Measurements from ENCODE around the gene GSTM4.

Gene GSTM4

GRCh38 chr1:109655615-109656519, at the start of gene GSTM4:
TSS of gene GSTM4 (plus strand) at chr1:109656099. CDS start at chr1:109656390, 291 bp downstream.
- no peak for DNase-seq (ENCODE audit: low read depth)

DNA sequence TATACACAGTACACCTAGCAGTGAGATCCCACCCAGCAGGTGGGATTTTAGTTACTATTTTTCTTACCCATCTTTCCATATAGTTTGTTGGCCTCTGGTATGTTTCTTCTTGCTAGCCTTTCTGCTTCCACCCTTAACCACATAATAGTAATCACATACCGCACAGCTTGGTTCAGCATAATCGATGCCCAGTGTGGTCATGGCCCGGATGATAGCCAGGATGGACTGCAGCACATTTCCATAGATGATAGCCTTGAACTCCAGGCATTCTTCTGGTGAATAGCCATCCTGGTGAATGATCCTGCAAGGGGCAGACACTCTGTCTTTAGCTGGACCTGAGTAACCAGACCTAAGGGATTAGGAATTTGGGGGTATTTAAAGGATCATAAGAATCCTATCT, 46.0 kb upstream of the GSTM4 start:
- no peak for DNase-seq (ENCODE audit: low read depth)

DNA sequence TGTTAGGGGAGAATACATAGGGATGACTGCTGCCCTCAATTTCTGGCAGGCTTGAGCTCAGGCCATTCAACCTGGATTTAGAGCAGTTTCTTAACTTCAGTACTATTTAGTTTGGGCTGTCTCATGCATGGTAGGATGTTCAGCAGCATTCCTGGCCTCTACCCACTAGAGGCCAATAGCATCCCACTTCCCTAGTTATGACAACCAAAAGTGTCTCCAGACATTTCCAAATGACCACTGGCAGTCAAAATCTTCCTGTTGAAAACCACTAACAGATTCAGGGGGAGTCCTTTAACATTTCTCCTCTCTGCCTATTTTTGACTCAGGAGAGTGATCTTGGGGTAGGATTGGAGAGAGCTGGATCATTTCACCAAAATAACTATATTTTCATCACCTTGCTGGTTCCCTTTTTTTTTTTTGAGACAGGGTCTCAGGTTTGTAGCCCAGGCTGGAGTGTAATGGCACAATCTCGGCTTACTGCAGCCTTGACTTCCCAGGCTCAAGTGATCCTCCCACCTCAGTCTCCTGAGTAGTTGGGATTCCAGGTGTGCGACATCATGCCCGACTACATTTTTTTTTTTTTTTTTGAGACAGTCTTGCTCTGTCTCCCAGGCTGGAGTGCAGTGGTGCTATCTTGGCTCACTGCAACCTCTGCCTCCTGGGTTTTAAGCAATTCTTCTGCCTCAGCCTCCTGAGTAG, 45.1 kb upstream of the GSTM4 start:
- DNase-seq (ENCODE audit: low read depth): no peak

- DNase-seq (ENCODE audit: low read depth): no peak
Measured at GRCh38 chr1:109611308-109611990, 44.5 kb upstream of the GSTM4 start.

GRCh38 chr1:109613361-109614147, 42.3 kb upstream of the GSTM4 start:
- peak; percentile 34 for DNase-seq (ENCODE audit: low read depth)

DNA sequence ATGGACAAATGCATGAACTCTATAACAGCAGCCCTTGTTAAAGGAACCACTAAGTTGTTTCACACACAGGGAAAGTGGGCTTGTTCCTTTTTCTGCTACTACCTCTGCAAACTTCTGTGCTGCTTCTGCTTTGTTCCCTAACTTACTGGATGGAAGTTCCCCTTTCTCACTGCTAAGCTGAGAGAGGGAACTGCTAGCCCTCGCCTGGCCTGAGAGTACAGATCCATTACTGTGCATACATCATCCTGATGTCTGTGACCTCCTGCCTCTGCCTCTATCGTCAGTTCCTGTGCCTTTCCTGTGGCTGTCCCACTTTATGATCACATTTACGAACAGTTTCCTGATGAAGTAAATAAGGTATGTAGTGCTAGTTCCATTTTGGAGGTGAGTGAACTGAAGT, 40.0 kb upstream of the GSTM4 start:
- DNase-seq (ENCODE audit: low read depth): no peak

DNA sequence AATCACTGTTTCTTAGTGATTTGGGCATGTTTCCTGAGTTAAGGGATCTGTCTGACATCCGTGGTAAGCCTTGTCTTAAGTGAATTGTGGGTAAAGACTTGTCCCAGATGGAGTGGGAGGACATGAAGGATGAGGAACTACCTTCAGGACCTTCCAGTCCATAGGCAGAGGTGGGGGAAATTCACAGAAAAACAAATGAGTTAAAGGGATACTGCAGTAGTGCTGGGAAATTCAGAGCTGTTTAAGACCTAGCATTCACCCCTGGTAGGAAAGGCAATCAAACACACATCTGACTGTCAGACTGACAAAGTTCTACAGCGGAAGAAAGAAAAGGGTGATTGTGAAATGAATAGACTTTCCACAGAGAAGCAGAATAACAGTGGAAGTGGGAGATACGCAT, 39.5 kb upstream of the GSTM4 start:
- DNase-seq (ENCODE audit: low read depth): no peak

GRCh38 chr1:109617291-109617801, 38.6 kb upstream of the GSTM4 start:
- DNase-seq (ENCODE audit: low read depth): peak; percentile 91

DNA sequence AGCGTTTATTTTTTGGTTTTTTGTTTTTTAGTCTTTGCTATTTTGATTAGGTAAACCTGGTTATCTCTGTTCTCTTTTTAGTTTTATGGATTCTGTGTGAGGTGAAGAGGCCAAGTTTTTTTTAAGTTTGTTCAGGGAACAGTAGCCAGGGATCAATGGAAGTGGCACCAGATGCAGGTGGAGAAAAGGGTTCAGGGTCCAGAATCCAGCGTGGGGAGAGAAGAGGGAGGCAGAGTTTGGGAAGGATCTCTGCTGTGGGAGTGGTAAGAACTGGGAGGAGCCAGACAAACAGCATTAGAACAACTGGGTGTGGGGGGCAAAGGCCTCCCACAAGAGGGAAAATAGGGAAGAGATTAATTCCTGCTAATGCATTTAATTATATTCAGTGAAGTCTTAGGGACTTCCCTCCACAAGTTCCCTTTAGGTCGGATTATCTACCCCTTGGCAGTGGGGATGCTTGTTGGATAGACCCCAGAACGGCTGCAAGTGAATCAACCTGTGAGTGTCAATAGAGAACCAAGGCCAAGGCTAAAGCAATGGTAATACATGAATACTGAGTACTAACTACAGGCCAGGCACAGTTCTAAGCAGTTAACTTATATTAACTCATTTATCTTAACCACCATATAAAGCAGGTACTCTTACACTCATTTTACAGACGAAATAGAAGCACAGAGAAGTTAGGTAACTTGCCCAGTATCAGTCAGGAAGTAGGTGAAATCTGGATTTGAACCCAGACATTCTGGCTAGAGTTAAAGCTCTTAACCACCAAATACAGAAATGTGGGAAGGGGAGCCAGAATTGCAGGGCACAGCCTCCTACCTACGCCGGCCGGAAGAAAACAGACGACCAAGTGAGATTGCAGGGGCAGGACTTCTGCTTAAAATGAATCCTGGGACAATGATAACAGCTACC, 37.0 kb upstream of the GSTM4 start:
- DNase-seq (ENCODE audit: low read depth): no peak

- DNase-seq (ENCODE audit: low read depth): peak; percentile 31
Measured at GRCh38 chr1:109619576-109620400, 36.1 kb upstream of the GSTM4 start, which contains the start of the genes AMPD2 and GNAT2. TSS of gene AMPD2 (plus strand) at chr1:109619837. CDS start at chr1:109621176, 1,339 bp downstream. TSS of gene GNAT2 (minus strand) at chr1:109619616. CDS start at chr1:109612870, 6,746 bp downstream.

- DNase-seq (ENCODE audit: low read depth): no peak
Measured at GRCh38 chr1:109620401-109620791, 35.5 kb upstream of the GSTM4 start.

DNA sequence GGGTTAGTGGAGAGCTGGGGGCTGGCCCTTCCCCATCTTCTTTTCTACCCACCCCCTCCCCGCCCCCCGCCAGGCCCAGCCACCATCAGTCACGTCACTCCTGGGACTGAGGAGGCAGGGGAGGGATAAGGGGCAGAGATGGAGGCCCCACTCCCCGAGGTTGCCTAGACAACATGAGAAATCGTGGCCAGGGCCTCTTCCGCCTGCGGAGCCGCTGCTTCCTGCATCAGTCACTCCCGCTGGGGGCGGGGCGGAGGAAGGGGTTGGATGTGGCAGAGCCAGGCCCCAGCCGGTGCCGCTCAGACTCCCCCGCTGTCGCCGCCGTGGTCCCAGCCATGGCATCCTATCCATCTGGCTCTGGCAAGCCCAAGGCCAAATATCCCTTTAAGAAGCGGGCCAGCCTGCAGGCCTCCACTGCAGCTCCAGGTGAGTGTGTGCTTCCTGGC, 35.0 kb upstream of the GSTM4 start:
- peak; percentile 77 for DNase-seq (ENCODE audit: low read depth)

DNA sequence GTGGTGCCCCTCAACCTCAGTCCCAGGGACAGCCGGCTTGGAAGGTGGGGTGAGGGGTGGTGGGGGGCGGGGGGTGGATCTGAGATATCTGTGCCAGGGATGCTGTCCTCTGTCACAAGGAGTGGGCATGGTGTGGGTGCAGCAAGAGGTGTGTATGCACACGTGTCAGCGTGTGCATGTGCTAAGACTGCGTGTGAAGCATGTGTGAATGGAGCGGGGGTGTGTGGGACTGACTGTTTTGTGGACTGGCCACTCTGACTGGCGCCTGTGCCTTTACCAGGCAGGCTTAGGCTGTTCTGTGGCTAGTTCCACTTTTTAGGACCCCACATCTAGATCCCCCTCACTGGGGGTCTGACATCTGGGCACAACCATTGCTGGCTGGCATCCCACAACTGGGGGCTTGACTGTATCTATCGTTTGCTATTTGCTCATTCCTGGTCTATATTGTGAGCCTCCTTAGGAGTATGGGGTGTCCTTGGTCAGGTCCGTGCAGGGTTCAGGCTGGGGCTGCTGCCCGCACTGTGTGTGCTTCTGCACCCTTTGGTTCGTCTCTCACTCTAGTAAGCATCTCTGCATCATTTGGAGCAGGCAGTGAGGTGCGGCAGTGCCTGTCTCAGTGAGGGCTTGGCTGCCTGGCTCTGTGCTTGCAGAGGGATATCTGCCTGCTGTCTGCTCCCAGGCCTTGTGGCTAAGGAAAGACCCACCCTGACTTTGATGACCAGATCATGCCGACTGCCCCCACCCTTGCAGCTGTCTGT, 34.3 kb upstream of the GSTM4 start:
- DNase-seq (ENCODE audit: low read depth): no peak

- DNase-seq (ENCODE audit: low read depth): no peak
Measured at GRCh38 chr1:109622137-109622892, 33.6 kb upstream of the GSTM4 start.

- DNase-seq (ENCODE audit: low read depth): no peak
Measured at GRCh38 chr1:109622895-109623294, 33.0 kb upstream of the GSTM4 start.

GRCh38 chr1:109623601-109624161, 32.2 kb upstream of the GSTM4 start:
- DNase-seq (ENCODE audit: low read depth): no peak

DNA sequence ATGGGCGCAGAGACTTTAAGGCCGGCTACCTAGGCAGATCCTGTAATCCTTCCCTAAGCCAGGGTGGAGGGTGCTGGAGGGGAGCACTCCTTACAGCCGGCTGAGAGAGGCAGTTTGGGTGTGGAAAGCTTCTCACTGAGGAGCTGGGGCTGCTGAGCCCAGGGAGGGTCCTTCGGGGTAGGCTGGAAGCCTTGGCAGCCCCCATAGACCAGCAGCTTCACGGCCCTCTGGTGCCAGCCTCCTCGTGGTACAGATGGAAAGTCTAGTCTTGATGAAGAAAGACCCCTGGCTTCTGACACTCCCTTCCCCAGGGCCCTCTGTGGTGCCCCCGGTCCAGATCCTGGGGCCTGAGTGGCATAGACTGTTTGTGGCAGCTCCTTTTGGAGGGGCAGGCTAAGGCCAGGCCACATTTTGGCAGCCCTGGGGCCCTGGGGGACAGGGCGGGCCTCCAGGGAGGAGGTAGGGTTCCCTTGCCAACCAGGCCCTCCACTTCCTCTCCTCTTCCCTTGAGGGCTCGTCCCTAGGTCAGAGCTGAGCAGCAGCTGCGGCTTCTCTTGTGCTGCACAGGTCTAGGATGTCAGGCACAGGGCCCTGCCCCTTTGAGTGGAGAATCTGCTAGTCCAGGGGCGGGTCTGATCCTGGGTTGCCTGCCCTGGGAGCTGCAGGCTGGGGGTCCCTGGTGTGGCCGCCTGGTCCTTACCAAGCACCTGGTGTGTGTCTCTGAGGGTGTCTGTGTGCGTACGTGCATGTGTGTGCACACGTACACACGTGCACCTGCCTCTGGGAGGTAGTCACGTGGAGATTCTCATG, 31.5 kb upstream of the GSTM4 start:
- no peak for DNase-seq (ENCODE audit: low read depth)
